H1 (cell line): ENCODE measurements around the gene DPM2. TPM values are rescaled to one million over a fixed set of nuclear protein-coding genes. Genes with fewer than 3 reads are reported as not detected.

Experiments used
- CTCF ChIP-seq, 3 experiments: IDR thresholded peaks; 1 replicate in 2 of 3; 2 replicates in 1 of 3; pipeline versions ENCODE4 v1.5.1 to v1.6.1; 2011; ENCODE audit warnings: low read length in 3 of 3, mild to moderate bottlenecking in 3 of 3, inconsistent platforms in 2 of 3, low read depth in 1 of 3, moderate library complexity in 1 of 3; ENCODE audit not compliant: insufficient read depth in 1 of 3; ENCODE audit errors: control extremely low read depth in 1 of 3
- RNF2 ChIP-seq: fragments of 200-900, 300-1000 bp; sonication (generic); IDR thresholded peaks from 2 replicates; pipeline ENCODE4 v1.7.1; 2016; ENCODE audit warnings: borderline replicate concordance, low read depth, mild to moderate bottlenecking, antibody characterized with exemption, low read length; ENCODE audit not compliant: poor library complexity, severe bottlenecking; ENCODE audit errors: missing control alignments
- polyA plus RNA-seq, 7 experiments: library from polyadenylated mRNA; depleted of rRNA in 3 of 7; stranded (reverse) in 5 of 7; unstranded in 2 of 7; fragments of >200 nt in 5 of 7; fragments of 200-250 nt in 2 of 7; gene quantifications; 1 replicate in 5 of 7; 2 replicates in 1 of 7; 4 replicates in 1 of 7; pipeline versions ENCODE4 v1.2.1 to v1.2.3, GENCODE V29; 2011 to 2013; ENCODE audit warnings: missing spikeins in 2 of 7, mixed read lengths in 2 of 7
- total RNA-seq: library from RNA; stranded (reverse); fragmentation: NEBNext Ultra II Directional; extraction: Animal tissue kit (Norgen Biotek cat#: 25700); gene quantifications from 2 replicates; pipeline ENCODE4 v1.2.1, GENCODE V29; 2021

Gene DPM2
- total and polyA plus RNA-seq, 2 of the 8 experiments (the other 6 are each of a cell fraction or from before 2014, with no cell fraction given): 45.4 to 95.4 TPM

- TF ChIP-seq CTCF (IDR thresholded peaks at IDR 0.05; ENCODE audit: control extremely low read depth in 1 of 3, insufficient read depth in 1 of 3, low read depth in 1 of 3, low read length in 3 of 3) (no peak), RNF2 (no peak)
Observed at GRCh38 chr9:127915801-127916719, 21.6 kb downstream of the DPM2 start (continued).
